K562 (cell line): ENCODE results near the gene SPTBN4. TPM values are rescaled to one million over a fixed set of nuclear protein-coding genes. Genes with fewer than 3 reads are reported as not detected.

Experiments
- ARHGAP35 ChIP-seq: fragments of 450-650 bp; IDR thresholded peaks from 2 replicates; pipeline ENCODE4 v1.6.1; 2018; ENCODE audit not compliant: partially characterized antibody
- ARID1B ChIP-seq: fragments of 450-650 bp; IDR thresholded peaks from 2 replicates; pipeline ENCODE4 v1.6.1; 2016; ENCODE audit warnings: antibody characterized with exemption, mild to moderate bottlenecking, inconsistent platforms
- ARID2 ChIP-seq: fragments of 450-650 bp; IDR thresholded peaks from 2 replicates; pipeline ENCODE4 v1.6.1; 2017; ENCODE audit warnings: antibody characterized with exemption, mild to moderate bottlenecking
- ATF1 ChIP-seq, 2 experiments: fragments of 450-650 bp in 1 of 2; IDR thresholded peaks; 2 replicates each; pipeline ENCODE4 v1.6.1; 2016; ENCODE audit warnings: missing compliant biosample characterization in 1 of 2, missing genetic modification characterization in 1 of 2
- COPS2 ChIP-seq: fragments of 450-650 bp; conservative IDR thresholded peaks from 2 replicates; pipeline ENCODE4 v1.6.1; 2016; ENCODE audit warnings: mild to moderate bottlenecking, moderate library complexity
- CTBP1 ChIP-seq: fragments of 450-650 bp; IDR thresholded peaks from 2 replicates; pipeline ENCODE4 v1.6.1; 2016; ENCODE audit warnings: borderline replicate concordance
- HMG20A ChIP-seq: fragments of 450-650 bp; formaldehyde crosslinking; conservative IDR thresholded peaks from 2 replicates; pipeline ENCODE4 v1.4.0; 2020; ENCODE audit warnings: mild to moderate bottlenecking, mixed read lengths
- ILK ChIP-seq: fragments of 450-650 bp; IDR thresholded peaks from 2 replicates; pipeline ENCODE4 v1.6.1; 2016; ENCODE audit warnings: missing genetic modification characterization, low read depth, mild to moderate bottlenecking, missing compliant biosample characterization, moderate library complexity, borderline replicate concordance
- MEF2A ChIP-seq: IDR thresholded peaks from 2 replicates; pipeline ENCODE4 v1.6.1; 2011; ENCODE audit warnings: low read depth, mild to moderate bottlenecking, low read length, moderate library complexity; ENCODE audit not compliant: control insufficient read depth
- PCBP2 ChIP-seq: fragments of 200-400 bp; formaldehyde crosslinking; IDR thresholded peaks from 2 replicates; pipeline ENCODE4 v1.6.1; 2018; ENCODE audit warnings: low read length, low read depth, mild to moderate bottlenecking, moderate library complexity; ENCODE audit not compliant: poor library complexity, severe bottlenecking
- U2AF1 ChIP-seq: fragments of 200-400 bp; formaldehyde crosslinking; optimal IDR thresholded peaks from 2 replicates; pipeline ENCODE3; 2017; ENCODE audit warnings: mild to moderate bottlenecking, low read depth, low read length, moderate library complexity
- YBX1 ChIP-seq: fragments of 450-650 bp; IDR thresholded peaks from 2 replicates; pipeline ENCODE4 v1.7.1; 2016; ENCODE audit warnings: mild to moderate bottlenecking
- ZBTB1 ChIP-seq: sonication (generic); formaldehyde crosslinking; IDR thresholded peaks from 2 replicates; pipeline ENCODE4 v1.8.1; 2023; ENCODE audit warnings: missing genetic modification reagents, low read depth, mild to moderate bottlenecking, borderline replicate concordance
- ZSCAN32 ChIP-seq: fragments of 450-650 bp; formaldehyde crosslinking; IDR thresholded peaks from 2 replicates; pipeline ENCODE4 v1.4.0; 2020; ENCODE audit warnings: mild to moderate bottlenecking, moderate library complexity
- polyA plus RNA-seq, 8 experiments: library from polyadenylated mRNA; depleted of rRNA in 4 of 8; stranded (reverse) in 5 of 8; unstranded in 3 of 8; fragments of >200 nt; fragmentation: Nextera tagmentation in 2 of 8; fragmentation: Illumina TruSeq in 1 of 8; extraction: Ambion mirVana in 2 of 8; extraction: Trizol in 1 of 8; gene quantifications; 2 replicates each; pipeline versions ENCODE4 v1.2.1 to v1.2.3, GENCODE V29; 2011 to 2014; ENCODE audit warnings: inconsistent platforms in 1 of 8, missing spikeins in 1 of 8
- total RNA-seq, 7 experiments: library from RNA; depleted of rRNA in 6 of 7; stranded (reverse); fragments of >200 nt in 6 of 7; fragmentation: Illumina TruSeq in 2 of 7; extraction: Trizol in 2 of 7; gene quantifications; 2 replicates each; pipeline versions ENCODE4 v1.2.1 to v1.2.3, GENCODE V29; 2011 to 2021; ENCODE audit warnings: low replicate concordance in 1 of 7
- TF ChIP-seq, protein P1 (sequence below): fragments of 250-450 bp; sonication (Bioruptor Pico); IDR thresholded peaks from 2 replicates; pipeline ENCODE4 v1.8.0; 2022; ENCODE audit warnings: inconsistent platforms
- TF ChIP-seq, protein P2 (sequence below), 2 experiments: fragments of 450-650 bp; conservative IDR thresholded peaks; 2 replicates each; pipeline ENCODE4 v1.6.1; 2017; ENCODE audit warnings: mild to moderate bottlenecking in 2 of 2, moderate library complexity in 2 of 2
- TF ChIP-seq, protein P3 (sequence below): fragments of 450-650 bp; formaldehyde crosslinking; IDR thresholded peaks from 2 replicates; pipeline ENCODE4 v1.4.0; 2022; ENCODE audit warnings: missing genetic modification characterization

SPTBN4 gene
- total and polyA plus RNA-seq, 9 of the 15 experiments (the other 6 are each of a cell fraction or from before 2014, with no cell fraction given): 0.01 to 1.5 (median 0.86) TPM

DNA sequence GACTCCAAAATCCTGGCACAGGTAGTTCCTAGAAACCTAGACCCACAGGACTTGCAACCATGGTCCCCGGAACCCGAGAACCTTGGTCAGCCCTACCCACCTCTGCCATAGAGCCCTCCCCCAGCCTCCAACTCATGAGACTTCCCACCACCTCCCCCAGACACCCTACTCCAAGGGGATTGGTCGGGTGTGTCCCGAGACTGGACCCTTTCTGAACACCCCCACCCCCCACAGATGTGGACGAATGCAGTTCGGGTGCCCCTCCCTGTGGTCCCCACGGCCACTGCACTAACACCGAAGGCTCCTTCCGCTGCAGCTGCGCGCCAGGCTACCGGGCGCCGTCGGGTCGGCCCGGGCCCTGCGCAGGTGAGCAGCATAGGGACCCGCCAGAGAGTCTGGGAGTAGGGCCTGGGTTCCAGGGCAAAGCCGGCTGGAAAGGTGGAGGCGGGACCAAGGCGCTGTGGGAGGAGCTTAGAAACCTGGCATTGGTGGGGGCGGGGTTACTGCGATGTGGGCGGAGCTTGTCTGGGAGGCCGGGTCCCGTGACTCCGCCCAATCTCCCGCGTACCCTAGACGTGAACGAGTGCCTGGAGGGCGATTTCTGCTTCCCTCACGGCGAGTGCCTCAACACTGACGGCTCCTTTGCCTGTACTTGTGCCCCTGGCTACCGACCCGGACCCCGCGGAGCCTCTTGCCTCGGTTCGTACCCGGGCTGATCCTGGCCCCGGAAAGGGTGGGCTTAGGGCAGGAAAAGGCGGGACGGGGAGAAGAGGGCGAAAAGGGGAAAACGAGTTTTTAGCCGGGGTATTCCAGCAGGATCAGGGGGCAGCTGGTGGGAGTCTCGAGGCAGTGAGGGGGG is 146.3 kb downstream of the SPTBN4 start (continued):
- peak; percentile 69 for TF ChIP-seq ARHGAP35
- 0 out of 2 replicates have a peak, but pooled peaks have one; percentile 20 for TF ChIP-seq CTBP1
- TF ChIP-seq COPS2: no peak
- TF ChIP-seq, protein P1, sequence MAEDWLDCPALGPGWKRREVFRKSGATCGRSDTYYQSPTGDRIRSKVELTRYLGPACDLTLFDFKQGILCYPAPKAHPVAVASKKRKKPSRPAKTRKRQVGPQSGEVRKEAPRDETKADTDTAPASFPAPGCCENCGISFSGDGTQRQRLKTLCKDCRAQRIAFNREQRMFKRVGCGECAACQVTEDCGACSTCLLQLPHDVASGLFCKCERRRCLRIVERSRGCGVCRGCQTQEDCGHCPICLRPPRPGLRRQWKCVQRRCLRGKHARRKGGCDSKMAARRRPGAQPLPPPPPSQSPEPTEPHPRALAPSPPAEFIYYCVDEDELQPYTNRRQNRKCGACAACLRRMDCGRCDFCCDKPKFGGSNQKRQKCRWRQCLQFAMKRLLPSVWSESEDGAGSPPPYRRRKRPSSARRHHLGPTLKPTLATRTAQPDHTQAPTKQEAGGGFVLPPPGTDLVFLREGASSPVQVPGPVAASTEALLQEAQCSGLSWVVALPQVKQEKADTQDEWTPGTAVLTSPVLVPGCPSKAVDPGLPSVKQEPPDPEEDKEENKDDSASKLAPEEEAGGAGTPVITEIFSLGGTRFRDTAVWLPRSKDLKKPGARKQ (CRISPR knock-in tag): no peak
- TF ChIP-seq, protein P2, sequence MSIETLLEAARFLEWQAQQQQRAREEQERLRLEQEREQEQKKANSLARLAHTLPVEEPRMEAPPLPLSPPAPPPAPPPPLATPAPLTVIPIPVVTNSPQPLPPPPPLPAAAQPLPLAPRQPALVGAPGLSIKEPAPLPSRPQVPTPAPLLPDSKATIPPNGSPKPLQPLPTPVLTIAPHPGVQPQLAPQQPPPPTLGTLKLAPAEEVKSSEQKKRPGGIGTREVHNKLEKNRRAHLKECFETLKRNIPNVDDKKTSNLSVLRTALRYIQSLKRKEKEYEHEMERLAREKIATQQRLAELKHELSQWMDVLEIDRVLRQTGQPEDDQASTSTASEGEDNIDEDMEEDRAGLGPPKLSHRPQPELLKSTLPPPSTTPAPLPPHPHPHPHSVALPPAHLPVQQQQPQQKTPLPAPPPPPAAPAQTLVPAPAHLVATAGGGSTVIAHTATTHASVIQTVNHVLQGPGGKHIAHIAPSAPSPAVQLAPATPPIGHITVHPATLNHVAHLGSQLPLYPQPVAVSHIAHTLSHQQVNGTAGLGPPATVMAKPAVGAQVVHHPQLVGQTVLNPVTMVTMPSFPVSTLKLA (conservative IDR thresholded peaks at IDR 0.05): peak; percentile 43 to 48
- no peak for TF ChIP-seq PCBP2
- no peak for TF ChIP-seq ATF1 (CRISPR knock-in tag; IDR thresholded peaks at IDR 0.05)
- TF ChIP-seq ATF1 (tag; IDR thresholded peaks at IDR 0.05): peak; percentile 53
- TF ChIP-seq YBX1: no peak
- no peak for TF ChIP-seq HMG20A (CRISPR knock-in tag)
- TF ChIP-seq MEF2A: no peak
- TF ChIP-seq ARID2: 0 out of 2 replicates have a peak, but pooled peaks have one; percentile 9
- TF ChIP-seq ZSCAN32: no peak
- TF ChIP-seq ILK: no peak
- no peak for TF ChIP-seq ARID1B
- TF ChIP-seq ZBTB1 (CRISPR knock-in tag): no peak
- no peak for TF ChIP-seq U2AF1
- TF ChIP-seq, protein P3, sequence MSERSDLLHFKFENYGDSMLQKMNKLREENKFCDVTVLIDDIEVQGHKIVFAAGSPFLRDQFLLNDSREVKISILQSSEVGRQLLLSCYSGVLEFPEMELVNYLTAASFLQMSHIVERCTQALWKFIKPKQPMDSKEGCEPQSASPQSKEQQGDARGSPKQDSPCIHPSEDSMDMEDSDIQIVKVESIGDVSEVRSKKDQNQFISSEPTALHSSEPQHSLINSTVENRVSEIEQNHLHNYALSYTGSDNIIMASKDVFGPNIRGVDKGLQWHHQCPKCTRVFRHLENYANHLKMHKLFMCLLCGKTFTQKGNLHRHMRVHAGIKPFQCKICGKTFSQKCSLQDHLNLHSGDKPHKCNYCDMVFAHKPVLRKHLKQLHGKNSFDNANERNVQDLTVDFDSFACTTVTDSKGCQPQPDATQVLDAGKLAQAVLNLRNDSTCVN: no peak
